Right atrium auricular region (tissue), 2 donors: ENCODE results near the gene ABHD6. TPM values are rescaled to one million over a fixed set of nuclear protein-coding genes. Genes with fewer than 3 reads are reported as not detected.
"Not testable (repeated sequence)": the region's sequence is repeated elsewhere in the genome, so short reads cannot be mapped to it uniquely, and the experiment has no call there.

ENCODE experiments used
- DNase-seq: peaks from one replicate; pipeline ENCODE4 v3.0.0-alpha.2; 2019; ENCODE audit warnings: low spot score
- H3K27ac ChIP-seq, 2 donors: fragments of 200-600 bp; sonication (generic); 1 replicate in 1 of 2; 2 replicates in 1 of 2; pipeline ENCODE4 v1.5.1; 2016 to 2019
- H3K27me3 ChIP-seq, 2 donors: fragments of 200-600 bp; sonication (generic); one replicate each; pipeline versions ENCODE4 v1.5.1 to v1.6.0; 2017 to 2019
- H3K36me3 ChIP-seq: fragments of 200-600 bp; sonication (generic); one replicate; pipeline ENCODE4 v1.5.1; 2016
- H3K4me1 ChIP-seq, 2 donors: fragments of 200-600 bp; sonication (generic); one replicate each; pipeline versions ENCODE4 v1.5.1 to v1.6.0; 2017 to 2019
- H3K4me3 ChIP-seq, 2 donors: fragments of 200-600 bp; sonication (generic); 1 replicate in 1 of 2; 2 replicates in 1 of 2; pipeline ENCODE4 v1.5.1; 2017 to 2019; ENCODE audit warnings: mild to moderate bottlenecking in 1 of 2, moderate library complexity in 1 of 2
- H3K9me3 ChIP-seq, 2 donors: fragments of 200-600 bp; sonication (generic); one replicate each; pipeline ENCODE4 v1.5.1; 2019
- CTCF ChIP-seq, 2 donors: fragments of 200-600 bp; sonication (generic); IDR thresholded peaks; one replicate each; pipeline ENCODE4 v1.5.1; 2019; ENCODE audit warnings: antibody characterized with exemption in 2 of 2
- total RNA-seq, 2 donors: library from RNA; depleted of rRNA; stranded (reverse); fragments of >200 nt; gene quantifications; one replicate each; pipeline ENCODE4 v1.1.0, GENCODE V29; 2016

The ABHD6 gene
- total RNA-seq, 2 donors from 2014 or later, result 11.3 to 13.8 TPM

- Histone ChIP-seq H3K27me3 (no peaks in the 10 kb centered on the region), H3K4me3 (no peak overlapping the region), H3K9me3 (no peaks in the 10 kb centered on the region), H3K36me3 (no peaks in the 10 kb centered on the region), H3K27ac (peak overlapping the region; percentile 43 to 48), H3K4me1 (peaks cover 0 to 19% of the 10 kb centered on the region in 2 donors)
- no peak for TF ChIP-seq CTCF (IDR thresholded peaks at IDR 0.05)
- DNase-seq, result no peak
These were observed 39.2 kb upstream of the ABHD6 start for GRCh38 chr3:58198362-58198761.

GRCh38 chr3:58198804-58199203 lies 38.8 kb upstream of the ABHD6 start:
- H3K27me3 ChIP-seq, result no peaks in the 10 kb centered on the region
- DNase-seq, result no peak
- peak overlapping the region; percentile 43 to 48 for H3K27ac ChIP-seq
- H3K4me3 ChIP-seq, result no peak overlapping the region
- no peaks in the 10 kb centered on the region for H3K9me3 ChIP-seq
- H3K4me1 ChIP-seq, result peaks cover 0 to 19% of the 10 kb centered on the region in 2 donors
- H3K36me3 ChIP-seq, result no peaks in the 10 kb centered on the region
- no peak for TF ChIP-seq CTCF (IDR thresholded peaks at IDR 0.05)

GRCh38 chr3:58200121-58200709 lies 37.4 kb upstream of the ABHD6 start:
- TF ChIP-seq CTCF (IDR thresholded peaks at IDR 0.05), result no peak
- H3K9me3 ChIP-seq, result no peaks in the 10 kb centered on the region
- DNase-seq, result no peak
- H3K27ac ChIP-seq, result peak overlapping the region in 1 of 2 donors; percentile 23
- peaks cover 0 to 19% of the 10 kb centered on the region in 2 donors for H3K4me1 ChIP-seq
- no peaks in the 10 kb centered on the region for H3K27me3 ChIP-seq
- H3K36me3 ChIP-seq, result no peaks in the 10 kb centered on the region
- no peak overlapping the region for H3K4me3 ChIP-seq

GRCh38 chr3:58200846-58201355 lies 36.7 kb upstream of the ABHD6 start:
- H3K27ac ChIP-seq, result peak overlapping the region in 1 of 2 donors; percentile 23
- TF ChIP-seq CTCF (IDR thresholded peaks at IDR 0.05), result no peak
- no peaks in the 10 kb centered on the region for H3K36me3 ChIP-seq
- no peak for DNase-seq
- H3K4me3 ChIP-seq, result no peak overlapping the region
- no peaks in the 10 kb centered on the region for H3K27me3 ChIP-seq
- no peaks in the 10 kb centered on the region for H3K9me3 ChIP-seq
- peaks cover 0 to 19% of the 10 kb centered on the region in 2 donors for H3K4me1 ChIP-seq

- H3K27me3 ChIP-seq, H3K9me3 ChIP-seq, H3K36me3 ChIP-seq, DNase-seq, H3K4me3 ChIP-seq: not testable (repeated sequence)
- peak overlapping the region in 1 of 2 donors; percentile 23 for H3K27ac ChIP-seq
- peaks cover 0 to 19% of the 10 kb centered on the region in 2 donors for H3K4me1 ChIP-seq
These were observed 36.1 kb upstream of the ABHD6 start for GRCh38 chr3:58201451-58201850.

GRCh38 chr3:58202917-58203360 lies 34.7 kb upstream of the ABHD6 start:
- Histone ChIP-seq H3K27ac (no peak overlapping the region), H3K4me1 (peaks cover 0 to 19% of the 10 kb centered on the region in 2 donors), H3K4me3 (no peak overlapping the region), H3K36me3 (no peaks in the 10 kb centered on the region), H3K9me3 (no peaks in the 10 kb centered on the region), H3K27me3 (no peaks in the 10 kb centered on the region)
- no peak for TF ChIP-seq CTCF (IDR thresholded peaks at IDR 0.05)
- no peak for DNase-seq
